Amniotic stem cell (primary cell): ENCODE measurements around the gene TMSB4X.
"Not testable (repeated sequence)": the region's sequence is repeated elsewhere in the genome, so short reads cannot be mapped to it uniquely, and the experiment has no call there.

Experiments
- DNase-seq: peaks from one replicate; lab custom pipeline; 2025; lab: John Stamatoyannopoulos, UW

Gene TMSB4X

GRCh38 chrX:12955882-12956703, 18.8 kb upstream of the TMSB4X start:
- peak; percentile 16 for DNase-seq

GRCh38 chrX:12956704-12957534, 18.0 kb upstream of the TMSB4X start:
- no peak for DNase-seq

DNA sequence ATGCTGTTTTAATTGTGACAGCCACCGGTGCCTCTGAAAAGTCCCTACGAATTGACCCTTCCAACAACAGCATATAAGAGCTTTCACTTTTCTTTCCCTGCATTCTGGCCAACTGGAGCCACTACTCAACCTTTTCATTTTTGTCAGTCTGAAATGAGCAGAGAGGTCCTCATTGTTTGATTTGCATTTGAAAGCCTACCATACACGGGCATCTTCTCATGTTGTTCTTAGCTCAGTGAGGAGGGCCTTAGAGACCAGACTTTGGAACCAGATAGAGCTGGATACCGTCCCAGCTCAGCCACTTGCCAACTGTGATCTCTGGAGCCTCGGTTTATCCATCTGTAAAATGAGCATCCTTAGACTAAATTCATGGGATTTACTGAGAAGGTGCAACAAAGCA, 16.9 kb upstream of the TMSB4X start:
- no peak for DNase-seq

DNA sequence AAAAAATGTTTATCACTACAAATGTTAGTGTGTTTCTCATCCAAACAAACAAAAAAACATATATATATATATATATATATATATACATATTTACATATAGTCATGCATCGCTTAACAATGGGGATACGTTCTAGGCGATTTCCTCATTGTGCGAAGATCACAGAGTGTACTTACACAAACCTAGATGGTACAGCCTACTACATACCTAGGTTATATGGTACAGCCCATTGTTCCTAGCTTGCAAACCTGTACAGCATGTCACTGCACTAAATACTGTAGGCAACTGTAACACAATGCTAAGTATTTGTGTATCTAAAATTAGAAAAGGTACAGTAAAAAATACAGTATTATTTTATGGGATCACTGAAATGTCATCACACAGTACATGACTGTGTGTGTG, 16.4 kb upstream of the TMSB4X start:
- DNase-seq, result no peak

GRCh38 chrX:12961196-12961718, 13.7 kb upstream of the TMSB4X start:
- DNase-seq, result no peak

- no peak for DNase-seq
These were observed 12.8 kb upstream of the TMSB4X start for GRCh38 chrX:12962041-12962504.

GRCh38 chrX:12963210-12963850, 11.6 kb upstream of the TMSB4X start:
- DNase-seq, result not testable (repeated sequence)

GRCh38 chrX:12965131-12965940, 9.6 kb upstream of the TMSB4X start:
- no peak for DNase-seq

DNA sequence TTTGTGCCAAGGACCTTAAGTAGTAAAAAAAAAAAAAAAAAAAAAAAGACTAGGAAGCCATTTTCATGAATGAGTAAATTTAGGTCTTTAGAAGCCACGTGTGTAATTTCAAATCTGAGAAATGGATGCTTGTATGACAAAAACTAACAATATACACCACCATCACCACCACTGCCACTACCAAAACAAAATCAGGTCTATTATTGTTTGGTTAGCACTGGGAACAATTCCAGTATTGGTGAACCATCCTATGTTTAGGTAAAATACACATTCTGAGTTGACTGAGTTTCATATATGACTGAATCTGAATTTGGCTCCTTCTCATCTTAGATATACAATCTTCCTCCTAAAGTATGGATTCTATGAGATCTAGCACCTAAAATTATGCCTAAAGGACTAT, 8.8 kb upstream of the TMSB4X start:
- DNase-seq, result no peak

- DNase-seq, result no peak
These were observed 7.0 kb upstream of the TMSB4X start for GRCh38 chrX:12967711-12968465.

DNA sequence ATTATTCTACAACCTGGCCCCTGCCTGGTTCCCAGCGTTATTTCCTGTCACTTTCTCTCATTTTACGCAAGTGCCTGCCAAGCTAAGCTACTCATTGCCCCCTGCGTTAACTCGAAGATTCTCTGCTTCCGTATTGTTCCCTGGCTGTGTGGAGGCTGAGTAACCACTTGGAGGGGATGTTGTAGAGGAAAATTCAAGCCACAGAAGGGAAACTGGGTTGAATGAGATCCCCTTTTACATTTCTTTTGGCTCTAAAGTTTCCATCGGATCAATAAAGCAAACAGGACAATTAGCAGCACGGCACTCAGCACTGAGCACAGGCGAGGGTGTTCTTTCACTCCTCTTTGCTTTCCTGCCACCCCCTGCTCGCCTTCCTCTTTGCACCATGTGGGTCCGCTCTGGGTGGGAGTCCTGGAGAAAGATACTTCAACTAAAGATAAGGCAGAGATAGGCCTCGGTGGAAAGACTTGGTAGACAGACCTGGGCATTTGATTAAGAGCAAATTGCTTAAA, 4.2 kb upstream of the TMSB4X start:
- no peak for DNase-seq

GRCh38 chrX:12971282-12972003, 3.5 kb upstream of the TMSB4X start:
- no peak for DNase-seq

DNA sequence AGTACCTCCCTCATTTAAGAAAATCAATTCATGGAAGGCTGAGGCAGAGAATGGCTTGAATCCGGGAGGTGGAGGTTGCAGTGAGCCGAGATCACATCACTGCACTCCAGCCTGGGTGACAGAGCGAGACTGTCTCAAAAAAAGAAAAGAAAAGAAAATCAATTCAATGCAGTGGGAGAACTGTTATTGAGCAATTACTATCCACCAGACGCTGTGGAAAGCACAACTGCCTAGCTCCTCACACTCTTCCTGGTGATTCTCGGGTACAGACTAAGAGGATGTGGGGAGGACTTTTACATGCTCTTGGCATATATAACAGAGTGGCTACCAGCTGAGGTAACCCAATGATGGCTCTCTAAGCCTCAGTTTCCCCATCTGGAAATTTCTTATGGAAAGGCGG, 2.7 kb upstream of the TMSB4X start:
- no peak for DNase-seq

DNA sequence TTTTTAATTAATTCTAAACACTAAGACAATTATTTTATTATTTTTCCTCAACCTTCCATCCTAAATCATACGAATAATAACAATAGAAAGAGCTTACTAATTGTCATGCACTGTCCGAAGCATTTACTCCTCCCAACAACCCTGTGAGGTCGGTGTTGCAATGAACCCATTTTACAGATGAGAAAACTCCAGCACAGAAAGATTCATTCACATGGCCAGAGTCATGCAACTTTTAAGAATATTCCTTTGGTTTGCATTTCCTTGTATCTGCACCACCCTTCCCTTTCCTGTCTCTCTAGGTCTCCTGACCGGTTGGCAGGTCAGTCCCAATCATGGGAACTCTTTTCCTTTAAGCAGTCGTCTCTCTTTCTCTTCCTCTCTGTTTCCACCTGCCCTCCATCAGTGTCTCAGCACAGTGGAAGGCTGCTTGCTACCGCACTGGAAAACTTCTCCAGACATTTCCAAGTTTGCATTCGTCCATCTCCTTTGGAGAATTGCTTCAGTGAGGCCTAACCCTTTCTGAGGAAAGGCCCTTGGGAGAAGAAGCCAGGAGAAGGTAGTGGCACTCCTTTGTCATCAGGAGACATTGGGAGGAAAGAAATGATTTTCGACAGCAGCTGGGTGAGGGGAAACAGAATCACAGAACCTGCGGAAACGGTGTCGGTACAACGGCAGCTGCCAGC, 1.9 kb upstream of the TMSB4X start:
- DNase-seq, result no peak

DNA sequence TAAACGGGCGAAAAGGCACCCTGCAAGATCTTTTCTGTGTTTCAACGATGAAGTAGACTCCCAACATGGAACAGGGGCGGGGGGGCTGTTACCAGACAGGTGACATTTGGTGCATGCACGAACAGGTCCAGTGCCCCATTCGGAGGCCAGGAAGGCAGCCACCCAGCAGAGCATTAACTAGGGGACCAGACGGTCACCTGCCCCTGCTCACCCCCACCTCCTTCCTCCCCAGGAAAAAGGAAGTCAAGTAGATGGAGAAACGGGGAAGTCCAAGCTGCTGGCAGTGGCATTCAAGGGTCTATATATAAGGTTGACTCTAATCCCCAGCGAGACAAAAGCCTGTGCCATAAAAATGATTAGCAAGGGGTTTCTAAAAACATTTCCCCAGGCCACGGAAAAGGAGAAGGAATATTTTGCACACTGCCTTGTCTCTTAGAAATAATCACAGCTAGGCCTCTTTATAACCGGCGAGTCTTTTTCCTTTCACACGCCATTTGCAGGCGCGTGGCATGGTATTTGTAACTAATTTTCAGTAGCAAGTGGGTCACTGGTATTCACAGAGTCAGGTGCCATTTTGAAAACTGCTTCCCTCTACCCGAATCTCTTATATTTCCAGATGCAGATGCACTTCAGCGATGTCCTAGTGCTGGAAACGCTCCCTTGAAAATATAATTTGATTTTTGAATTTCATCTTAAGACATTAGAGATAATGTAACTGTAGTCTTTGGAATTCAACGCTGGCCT, 1.2 kb upstream of the TMSB4X start:
- DNase-seq, result no peak

DNA sequence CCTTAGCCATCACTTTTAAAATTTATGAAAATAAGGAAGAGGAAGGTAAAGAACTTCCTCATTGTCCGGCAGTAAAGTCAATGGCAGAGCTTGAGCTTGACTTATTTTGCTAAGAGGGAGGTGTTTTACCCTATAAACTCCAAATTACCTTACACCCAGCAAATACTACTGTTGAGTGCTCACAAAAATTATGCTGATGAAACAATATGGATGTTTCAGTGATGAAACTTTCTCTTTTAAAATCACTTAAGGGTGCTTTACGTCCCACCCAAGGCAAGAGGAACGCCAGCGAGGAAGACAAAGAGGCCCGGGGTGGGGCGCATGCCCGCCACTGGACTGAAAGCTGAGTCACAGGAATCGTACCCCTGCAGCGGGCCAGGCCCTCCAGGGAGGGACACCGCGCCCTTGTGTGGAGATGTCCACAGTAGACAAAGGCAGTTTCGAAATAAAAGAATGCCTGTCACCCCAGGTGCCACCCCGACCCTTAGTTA, 560 bp upstream of the TMSB4X start:
- no peak for DNase-seq

DNA sequence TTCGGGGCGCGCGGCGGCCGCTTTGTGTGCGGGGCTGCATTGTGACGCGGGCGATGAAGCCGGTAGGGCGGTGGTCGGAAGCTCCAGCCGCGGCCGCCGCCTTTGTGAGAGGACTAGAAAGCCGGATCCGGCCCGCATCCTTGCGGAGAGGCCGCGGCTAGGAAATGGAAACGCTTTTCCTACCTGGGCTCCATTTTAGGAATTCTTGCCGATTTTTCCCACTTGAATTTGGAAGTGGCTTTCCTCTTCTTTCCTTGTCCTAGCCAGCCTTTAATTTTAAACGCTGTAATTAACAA, 708 bp downstream of the TMSB4X start:
- DNase-seq, result no peak

DNA sequence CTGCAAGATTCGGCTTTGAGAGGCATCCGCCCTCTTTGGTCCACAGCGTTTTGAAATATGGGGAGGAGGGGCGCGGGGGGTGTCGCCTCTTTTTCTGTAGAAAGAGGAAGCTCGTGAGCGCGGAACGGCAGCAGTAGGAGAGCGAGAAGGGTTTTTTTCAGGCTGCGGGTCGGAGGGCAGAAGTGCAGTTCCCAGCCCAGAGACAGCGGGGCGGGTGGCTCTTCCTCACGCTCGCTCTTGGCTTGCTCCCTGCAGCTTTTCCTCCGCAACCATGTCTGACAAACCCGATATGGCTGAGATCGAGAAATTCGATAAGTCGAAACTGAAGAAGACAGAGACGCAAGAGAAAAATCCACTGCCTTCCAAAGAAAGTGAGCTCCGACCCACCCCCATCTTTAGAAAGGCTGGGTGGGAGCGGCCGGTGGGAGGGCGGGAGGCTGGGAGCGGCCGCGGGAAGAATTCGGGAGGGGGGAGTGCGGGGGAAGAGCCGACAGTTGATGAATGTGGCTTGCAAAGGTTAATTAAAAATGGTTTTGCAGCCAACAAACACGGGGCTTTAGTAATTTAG, 1.2 kb downstream of the TMSB4X start:
- DNase-seq, result no peak
